Measurements from ENCODE around the gene GRB7.
"Not testable (repeated sequence)": the region's sequence is repeated elsewhere in the genome, so short reads cannot be mapped to it uniquely, and the experiment has no call there.

Gene GRB7

GRCh38 chr17:39740357-39741111 is 2.8 kb downstream of the GRB7 start:
- Histone ChIP-seq H3K9me3 (ENCODE audit: control insufficient read depth in 5 of 5, low read length in 5 of 5) (no peaks in the 10 kb centered on the region), H3K4me3 (ENCODE audit: low read depth in 1 of 5, low read length in 5 of 5) (no peak overlapping the region), H3K36me3 (ENCODE audit: control insufficient read depth in 5 of 5, insufficient read depth in 5 of 5, low read length in 5 of 5) (no peaks in the 10 kb centered on the region), H3K9ac (ENCODE audit: low read length in 5 of 5) (no peak overlapping the region), H3K27me3 (ENCODE audit: control insufficient read depth in 5 of 5, insufficient read depth in 4 of 5, low read length in 5 of 5) (peaks cover 34 to 72% (median 67%) of the 10 kb centered on the region in 5 donors), H3K27ac (ENCODE audit: low read depth, low read length) (no peak overlapping the region), H3K4me1 (ENCODE audit: control insufficient read depth in 5 of 5, insufficient read depth in 5 of 5, low read length in 5 of 5) (peaks cover 0 to 22% (median 20%) of the 10 kb centered on the region in 5 donors)

- H3K36me3 ChIP-seq (ENCODE audit: control insufficient read depth in 5 of 5, insufficient read depth in 5 of 5, low read length in 5 of 5): no peaks in the 10 kb centered on the region
- H3K4me3 ChIP-seq (ENCODE audit: low read depth in 1 of 5, low read length in 5 of 5): no peak overlapping the region
- no peaks in the 10 kb centered on the region for H3K9me3 ChIP-seq (ENCODE audit: control insufficient read depth in 5 of 5, low read length in 5 of 5)
- peaks cover 34 to 61% (median 60%) of the 10 kb centered on the region in 5 donors for H3K27me3 ChIP-seq (ENCODE audit: control insufficient read depth in 5 of 5, insufficient read depth in 4 of 5, low read length in 5 of 5)
- no peak overlapping the region for H3K27ac ChIP-seq (ENCODE audit: low read depth, low read length)
- H3K4me1 ChIP-seq (ENCODE audit: control insufficient read depth in 5 of 5, insufficient read depth in 5 of 5, low read length in 5 of 5): peaks cover 0 to 22% (median 20%) of the 10 kb centered on the region in 5 donors
- no peak overlapping the region for H3K9ac ChIP-seq (ENCODE audit: low read length in 5 of 5)
These were observed 4.6 kb downstream of the GRB7 start for GRCh38 chr17:39742126-39742855.

GRCh38 chr17:39742856-39743436 is 5.2 kb downstream of the GRB7 start:
- Histone ChIP-seq H3K27me3 (ENCODE audit: control insufficient read depth in 5 of 5, insufficient read depth in 4 of 5, low read length in 5 of 5) (peaks cover 27 to 55% (median 54%) of the 10 kb centered on the region in 5 donors), H3K4me3 (ENCODE audit: low read depth in 1 of 5, low read length in 5 of 5) (no peak overlapping the region), H3K36me3 (ENCODE audit: control insufficient read depth in 5 of 5, insufficient read depth in 5 of 5, low read length in 5 of 5) (no peaks in the 10 kb centered on the region), H3K27ac (ENCODE audit: low read depth, low read length) (no peak overlapping the region), H3K9me3 (ENCODE audit: control insufficient read depth in 5 of 5, low read length in 5 of 5) (no peaks in the 10 kb centered on the region), H3K9ac (ENCODE audit: low read length in 5 of 5) (no peak overlapping the region), H3K4me1 (ENCODE audit: control insufficient read depth in 5 of 5, insufficient read depth in 5 of 5, low read length in 5 of 5) (peaks cover 0 to 17% (median 15%) of the 10 kb centered on the region in 5 donors)

- H3K36me3 ChIP-seq (ENCODE audit: control insufficient read depth in 5 of 5, insufficient read depth in 5 of 5, low read length in 5 of 5): no peaks in the 10 kb centered on the region
- no peak overlapping the region for H3K27ac ChIP-seq (ENCODE audit: low read depth, low read length)
- H3K4me1 ChIP-seq (ENCODE audit: control insufficient read depth in 5 of 5, insufficient read depth in 5 of 5, low read length in 5 of 5): peaks cover 0 to 8% (median 6%) of the 10 kb centered on the region in 5 donors
- no peak overlapping the region for H3K9ac ChIP-seq (ENCODE audit: low read length in 5 of 5)
- no peak overlapping the region for H3K4me3 ChIP-seq (ENCODE audit: low read depth in 1 of 5, low read length in 5 of 5)
- H3K27me3 ChIP-seq (ENCODE audit: control insufficient read depth in 5 of 5, insufficient read depth in 4 of 5, low read length in 5 of 5): peaks cover 22 to 51% (median 50%) of the 10 kb centered on the region in 5 donors
- no peaks in the 10 kb centered on the region for H3K9me3 ChIP-seq (ENCODE audit: control insufficient read depth in 5 of 5, low read length in 5 of 5)
These were observed 6.5 kb downstream of the GRB7 start for GRCh38 chr17:39744075-39744835.

GRCh38 chr17:39744836-39745215 is 7.1 kb downstream of the GRB7 start:
- Histone ChIP-seq H3K4me3 (ENCODE audit: low read depth in 1 of 5, low read length in 5 of 5) (no peak overlapping the region), H3K36me3 (ENCODE audit: control insufficient read depth in 5 of 5, insufficient read depth in 5 of 5, low read length in 5 of 5) (no peaks in the 10 kb centered on the region), H3K27ac (ENCODE audit: low read depth, low read length) (no peak overlapping the region), H3K9ac (ENCODE audit: low read length in 5 of 5) (no peak overlapping the region), H3K9me3 (ENCODE audit: control insufficient read depth in 5 of 5, low read length in 5 of 5) (no peaks in the 10 kb centered on the region), H3K4me1 (ENCODE audit: control insufficient read depth in 5 of 5, insufficient read depth in 5 of 5, low read length in 5 of 5) (peaks cover 0 to 2% (median under 1%) of the 10 kb centered on the region in 5 donors), H3K27me3 (ENCODE audit: control insufficient read depth in 5 of 5, insufficient read depth in 4 of 5, low read length in 5 of 5) (peaks cover 17 to 46% (median 44%) of the 10 kb centered on the region in 5 donors)

- Histone ChIP-seq H3K9ac (ENCODE audit: low read length in 5 of 5) (no peak overlapping the region), H3K27me3 (ENCODE audit: control insufficient read depth in 5 of 5, insufficient read depth in 4 of 5, low read length in 5 of 5) (peaks cover 10 to 40% (median 37%) of the 10 kb centered on the region in 5 donors), H3K4me1 (ENCODE audit: control insufficient read depth in 5 of 5, insufficient read depth in 5 of 5, low read length in 5 of 5) (peaks cover 0 to 7% (median 4%) of the 10 kb centered on the region in 5 donors), H3K4me3 (ENCODE audit: low read depth in 1 of 5, low read length in 5 of 5) (no peak overlapping the region), H3K9me3 (ENCODE audit: control insufficient read depth in 5 of 5, low read length in 5 of 5) (no peaks in the 10 kb centered on the region), H3K36me3 (ENCODE audit: control insufficient read depth in 5 of 5, insufficient read depth in 5 of 5, low read length in 5 of 5) (no peaks in the 10 kb centered on the region), H3K27ac (ENCODE audit: low read depth, low read length) (no peak overlapping the region)
These were observed 7.8 kb downstream of the GRB7 start for GRCh38 chr17:39745335-39746144.

GRCh38 chr17:39746145-39746461 is 8.4 kb downstream of the GRB7 start:
- Histone ChIP-seq H3K9me3 (ENCODE audit: control insufficient read depth in 5 of 5, low read length in 5 of 5) (no peaks in the 10 kb centered on the region), H3K27ac (ENCODE audit: low read depth, low read length) (no peak overlapping the region), H3K4me1 (ENCODE audit: control insufficient read depth in 5 of 5, insufficient read depth in 5 of 5, low read length in 5 of 5) (peaks cover 0 to 12% (median 4%) of the 10 kb centered on the region in 5 donors), H3K4me3 (ENCODE audit: low read depth in 1 of 5, low read length in 5 of 5) (no peak overlapping the region), H3K9ac (ENCODE audit: low read length in 5 of 5) (no peak overlapping the region), H3K27me3 (ENCODE audit: control insufficient read depth in 5 of 5, insufficient read depth in 4 of 5, low read length in 5 of 5) (peaks cover 9 to 36% (median 32%) of the 10 kb centered on the region in 5 donors), H3K36me3 (ENCODE audit: control insufficient read depth in 5 of 5, insufficient read depth in 5 of 5, low read length in 5 of 5) (no peaks in the 10 kb centered on the region)

GRCh38 chr17:39747745-39748144 is 10.0 kb downstream of the GRB7 start:
- Histone ChIP-seq H3K27me3 (ENCODE audit: control insufficient read depth in 5 of 5, insufficient read depth in 4 of 5, low read length in 5 of 5) (peaks cover 9 to 22% (median 17%) of the 10 kb centered on the region in 5 donors), H3K4me1 (ENCODE audit: control insufficient read depth in 5 of 5, insufficient read depth in 5 of 5, low read length in 5 of 5) (peaks cover 0 to 14% (median 4%) of the 10 kb centered on the region in 5 donors), H3K36me3 (ENCODE audit: control insufficient read depth in 5 of 5, insufficient read depth in 5 of 5, low read length in 5 of 5) (no peaks in the 10 kb centered on the region), H3K4me3 (ENCODE audit: low read depth in 1 of 5, low read length in 5 of 5) (no peak overlapping the region), H3K27ac (ENCODE audit: low read depth, low read length) (no peak overlapping the region), H3K9ac (ENCODE audit: low read length in 5 of 5) (no peak overlapping the region), H3K9me3 (ENCODE audit: control insufficient read depth in 5 of 5, low read length in 5 of 5) (no peaks in the 10 kb centered on the region)

- H3K4me3 ChIP-seq (ENCODE audit: low read depth in 1 of 5, low read length in 5 of 5); H3K36me3 ChIP-seq (ENCODE audit: control insufficient read depth in 5 of 5, insufficient read depth in 5 of 5, low read length in 5 of 5); H3K27ac ChIP-seq (ENCODE audit: low read depth, low read length); H3K9ac ChIP-seq (ENCODE audit: low read length in 5 of 5); H3K9me3 ChIP-seq (ENCODE audit: control insufficient read depth in 5 of 5, low read length in 5 of 5): not testable (repeated sequence)
- H3K4me1 ChIP-seq (ENCODE audit: control insufficient read depth in 5 of 5, insufficient read depth in 5 of 5, low read length in 5 of 5): peaks cover 0 to 21% (median 10%) of the 10 kb centered on the region in 5 donors
- H3K27me3 ChIP-seq (ENCODE audit: control insufficient read depth in 5 of 5, insufficient read depth in 4 of 5, low read length in 5 of 5): peaks cover 3 to 15% (median 9%) of the 10 kb centered on the region in 5 donors
These were observed 10.8 kb downstream of the GRB7 start for GRCh38 chr17:39748444-39749034.
